ENCODE results near the gene LCNL1. TPM values are rescaled to one million over a fixed set of nuclear protein-coding genes. Genes with fewer than 3 reads are reported as not detected.
A peak's percentile ranks its signal among the peaks of the same experiment; 100 is the strongest.

Gene LCNL1
- total and polyA plus RNA-seq, 8 donors = 0.38 to 2.7 (median 1.2) TPM

GRCh38 chr9:137027369-137028262 is 44.8 kb downstream of the LCNL1 start, which contains the start of gene ABCA2:
Gene ABCA2 (minus strand): TSS chr9:137028237. CDS start chr9:137028140, 97 bp downstream.
- Histone ChIP-seq H3K4me3 (peak within 1 kb of the TSS; percentile 49 to 52), H3K27ac (peak within 1 kb of the TSS in 1 of 2 donors; percentile 84), H3K4me1 (peaks cover 11 to 52% of the 10 kb centered on the region in 2 donors), H3K27me3 (no peaks in the 10 kb centered on the region), H3K36me3 (no peaks in the 10 kb centered on the region), H3K9me3 (no peaks in the 10 kb centered on the region)
- no peak for TF ChIP-seq CTCF (IDR thresholded peaks at IDR 0.05)
- DNase-seq = peak in 1 of 4 donors; percentile 49
- intact Hi-C loops (cut with DNase I) = no loop called here
- no peak for ATAC-seq

GRCh38 chr9:137028263-137029057 is 45.7 kb downstream of the LCNL1 start:
- peaks cover 11 to 61% of the 10 kb centered on the region in 2 donors for H3K4me1 ChIP-seq
- ATAC-seq (peak; percentile 74), DNase-seq (peak in 3 of 4 donors; percentile 66 to 93 (median 74))
- H3K27me3 ChIP-seq = no peaks in the 10 kb centered on the region
- intact Hi-C loops (cut with DNase I) = no loop called here
- H3K4me3 ChIP-seq = peak overlapping the region; percentile 49 to 52
- peak overlapping the region in 1 of 2 donors; percentile 84 for H3K27ac ChIP-seq
- H3K36me3 ChIP-seq = no peaks in the 10 kb centered on the region
- no peaks in the 10 kb centered on the region for H3K9me3 ChIP-seq
- TF ChIP-seq CTCF (IDR thresholded peaks at IDR 0.05) = peak in 1 of 2 donors; percentile 25

- DNase-seq = peak; percentile 45 to 96 (median 72)
- intact Hi-C loops (cut with DNase I) = no loop called here
Observed at GRCh38 chr9:137029058-137029936, 46.5 kb downstream of the LCNL1 start.

GRCh38 chr9:137030006-137030405 is 47.2 kb downstream of the LCNL1 start:
- ATAC-seq = no peak
- TF ChIP-seq CTCF (IDR thresholded peaks at IDR 0.05) = no peak
- Histone ChIP-seq H3K27ac (peak overlapping the region; percentile 26 to 84), H3K9me3 (no peaks in the 10 kb centered on the region), H3K4me1 (peaks cover 18 to 75% of the 10 kb centered on the region in 2 donors), H3K36me3 (no peaks in the 10 kb centered on the region), H3K4me3 (peak overlapping the region in 1 of 2 donors; percentile 52), H3K27me3 (no peaks in the 10 kb centered on the region)
- no peak for DNase-seq
- intact Hi-C loops (cut with DNase I) = no loop called here

More at GRCh38 chr9:137029058-137029936, 46.5 kb downstream of the LCNL1 start:
- peaks cover 11 to 68% of the 10 kb centered on the region in 2 donors for H3K4me1 ChIP-seq
- peak overlapping the region in 1 of 2 donors; percentile 84 for H3K27ac ChIP-seq
- no peaks in the 10 kb centered on the region for H3K9me3 ChIP-seq
- no peaks in the 10 kb centered on the region for H3K27me3 ChIP-seq
- TF ChIP-seq CTCF (IDR thresholded peaks at IDR 0.05) = peak; percentile 67 to 97
- H3K36me3 ChIP-seq = no peaks in the 10 kb centered on the region
- peak overlapping the region; percentile 49 to 52 for H3K4me3 ChIP-seq
- ATAC-seq = peak; percentile 81
